ENCODE measurements around the gene FER1L5. TPM values are rescaled to one million over a fixed set of nuclear protein-coding genes. Genes with fewer than 3 reads are reported as not detected.
A peak's percentile ranks its signal among the peaks of the same experiment; 100 is the strongest.

Gene FER1L5
- not detected for total RNA-seq

DNA sequence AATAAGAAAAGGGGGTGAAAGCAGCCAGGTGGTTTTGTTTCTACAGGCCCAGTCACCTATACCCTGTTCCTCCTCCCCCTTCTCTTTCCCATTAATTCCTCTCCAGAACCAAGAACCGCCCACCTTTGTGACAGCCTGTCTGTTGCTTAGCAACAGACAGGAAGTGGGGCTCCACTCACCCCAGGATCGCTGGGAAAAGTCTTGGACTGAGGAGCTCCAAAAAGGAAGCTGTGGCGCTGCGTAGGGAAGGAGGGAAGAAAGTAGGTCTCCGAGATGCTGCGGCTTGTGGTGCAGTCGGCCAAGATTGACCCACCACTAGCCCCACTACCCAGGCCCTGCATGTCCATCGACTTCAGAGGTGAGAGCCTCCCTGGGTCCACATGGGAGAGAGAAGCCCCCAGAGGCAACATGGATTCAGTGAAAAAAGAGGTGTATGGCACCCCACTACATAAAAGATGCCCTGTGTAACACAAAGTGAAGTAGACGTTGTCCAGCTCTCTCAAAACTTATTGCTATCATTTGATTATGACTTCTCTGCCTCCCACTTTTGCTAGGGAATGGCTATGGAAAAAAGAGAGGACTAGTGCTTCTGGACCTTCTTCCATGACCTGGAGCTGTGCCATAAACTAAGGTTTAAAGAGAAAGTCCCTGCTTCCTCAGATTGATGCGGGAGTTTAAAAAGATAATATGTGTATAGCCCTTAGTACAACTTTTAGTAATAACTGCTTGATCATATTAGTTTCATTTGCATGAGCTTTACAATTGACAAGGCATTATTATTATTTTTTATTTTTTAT is at the start of gene FER1L5:
Gene FER1L5, plus strand, starts transcription at position 201 of the 797 bp plus-strand sequence. Its CDS starts 73 bp downstream, at position 274.
- Mint-ChIP-seq H3K9me3 (no peaks in the 10 kb centered on the region), H3K27me3 (peaks cover 3% of the 10 kb centered on the region)

GRCh38 chr2:96594282-96594681 is 48.3 kb upstream of the FER1L5 start:
- Mint-ChIP-seq H3K9me3 (no peaks in the 10 kb centered on the region), H3K36me3 (ENCODE audit: low read depth) (peaks cover 63% of the 10 kb centered on the region), H3K4me3 (no peak overlapping the region), H3K4me1 (ENCODE audit: low read depth) (peaks cover 37% of the 10 kb centered on the region), H3K27ac (peak overlapping the region; percentile 90), H3K27me3 (no peaks in the 10 kb centered on the region)
- intact Hi-C loops (cut with micrococcal nuclease) = no loop called here
- ChIA-PET CTCF (interaction anchor here (0.8 to 3.2 kb wide), 3 partner anchors 10 to 518 kb away, joined by 3 to 16 read pairs (median 8); partner anchors contain the start of gene ANKRD36), POLR2A (interaction anchor here (1.4 kb wide), 1 partner anchor 44 kb away, joined by 4 read pairs; the partner anchor contains the start of gene KANSL3)
- ATAC-seq (peak; percentile 56), DNase-seq (no peak)
- no peak for TF ChIP-seq CTCF (IDR thresholded peaks at IDR 0.05)

More for the DNA sequence above, at the start of gene FER1L5:
- Mint-ChIP-seq H3K36me3 (ENCODE audit: low read depth) (no peaks in the 10 kb centered on the region), H3K4me3 (no peak within 1 kb of the TSS), H3K27ac (no peak within 1 kb of the TSS), H3K4me1 (ENCODE audit: low read depth) (peaks cover 3% of the 10 kb centered on the region)
- no peak for TF ChIP-seq CTCF (IDR thresholded peaks at IDR 0.05)
- intact Hi-C loops (cut with micrococcal nuclease) = no loop called here
- POLR2A ChIA-PET = no interaction called here
- DNase-seq (no peak), ATAC-seq (no peak)
- CTCF ChIA-PET = interaction anchor here (1.2 kb wide), 1 partner anchor 119 kb away, joined by 3 read pairs; the partner anchor contains the start of gene CNNM4

GRCh38 chr2:96594691-96595152 is 47.8 kb upstream of the FER1L5 start:
- Mint-ChIP-seq H3K27ac (peak overlapping the region; percentile 90), H3K4me3 (no peak overlapping the region), H3K36me3 (ENCODE audit: low read depth) (peaks cover 64% of the 10 kb centered on the region), H3K9me3 (no peaks in the 10 kb centered on the region), H3K27me3 (no peaks in the 10 kb centered on the region), H3K4me1 (ENCODE audit: low read depth) (peaks cover 37% of the 10 kb centered on the region)
- ChIA-PET POLR2A (interaction anchor here (1.1 to 1.4 kb wide), 3 partner anchors 8 to 43 kb away, joined by 3 to 4 read pairs (median 3); partner anchors contain the start of gene KANSL3), CTCF (interaction anchor here (0.8 to 3.2 kb wide), 6 partner anchors 10 to 518 kb away, joined by 3 to 16 read pairs (median 4); partner anchors contain the start of gene ANKRD36)
- intact Hi-C loops (cut with micrococcal nuclease) = no loop called here
- DNase-seq (peak; percentile 39), ATAC-seq (peak; percentile 84)
- no peak for TF ChIP-seq CTCF (IDR thresholded peaks at IDR 0.05)

- no peak for DNase-seq
- Mint-ChIP-seq H3K36me3 (ENCODE audit: low read depth) (peaks cover 71% of the 10 kb centered on the region), H3K27ac (no peak overlapping the region), H3K9me3 (no peaks in the 10 kb centered on the region), H3K27me3 (no peaks in the 10 kb centered on the region), H3K4me1 (ENCODE audit: low read depth) (peaks cover 46% of the 10 kb centered on the region), H3K4me3 (no peak overlapping the region)
- ATAC-seq = no peak
- ChIA-PET CTCF (no interaction called here), POLR2A (no interaction called here)
- no peak for TF ChIP-seq CTCF (IDR thresholded peaks at IDR 0.05)
- intact Hi-C loops (cut with micrococcal nuclease) = no loop called here
Observed at GRCh38 chr2:96596596-96596995, 46.0 kb upstream of the FER1L5 start.

DNA sequence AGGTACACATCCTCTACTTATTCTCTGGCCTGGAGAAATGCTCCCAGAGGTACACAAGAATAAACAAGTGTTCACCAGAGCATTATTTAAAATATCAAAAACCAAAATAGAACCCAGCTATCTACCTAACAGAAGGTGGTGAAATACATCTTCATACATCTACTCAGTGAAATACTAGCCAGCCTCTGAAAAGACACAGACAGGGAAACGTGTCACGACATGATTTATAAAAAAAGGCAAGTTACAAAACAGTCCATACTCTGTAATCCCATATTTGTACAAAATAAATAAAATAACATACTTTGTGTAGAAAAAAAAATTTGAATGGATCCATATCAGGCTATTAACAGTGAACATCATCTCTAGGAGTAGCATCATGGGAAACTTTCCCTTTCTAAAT is 42.6 kb upstream of the FER1L5 start:
- no peaks in the 10 kb centered on the region for H3K27me3 Mint-ChIP-seq
- DNase-seq (no peak), ATAC-seq (no peak)
- CTCF ChIA-PET = interaction anchor here (0.9 kb wide), 1 partner anchor 161 kb away, joined by 3 read pairs; no protein-coding TSS in a partner anchor
- POLR2A ChIA-PET = interaction anchor here (1.1 kb wide), 1 partner anchor 38 kb away, joined by 3 read pairs; the partner anchor contains the start of gene KANSL3
- peaks cover 51% of the 10 kb centered on the region for H3K36me3 Mint-ChIP-seq (ENCODE audit: low read depth)
- intact Hi-C loops (cut with micrococcal nuclease) = no loop called here
- peaks cover 32% of the 10 kb centered on the region for H3K4me1 Mint-ChIP-seq (ENCODE audit: low read depth)
- no peak for TF ChIP-seq CTCF (IDR thresholded peaks at IDR 0.05)
- no peak overlapping the region for H3K27ac Mint-ChIP-seq
- no peak overlapping the region for H3K4me3 Mint-ChIP-seq
- no peaks in the 10 kb centered on the region for H3K9me3 Mint-ChIP-seq

Measured in activated CD8-positive, alpha-beta T cell treated with anti-CD3 and anti-CD28 coated beads for 36 hours (primary cell).